IPS-NIHi11 (cell line): ENCODE measurements around the gene CNTNAP2.

Source experiments
- DNase-seq: peaks from one replicate; pipeline ENCODE4 v3.0.0; 2012; ENCODE audit warnings: mixed read lengths, low spot score

Gene CNTNAP2

GRCh38 chr7:147952918-147953317, 1836.3 kb downstream of the CNTNAP2 start:
- DNase-seq = no peak

DNA sequence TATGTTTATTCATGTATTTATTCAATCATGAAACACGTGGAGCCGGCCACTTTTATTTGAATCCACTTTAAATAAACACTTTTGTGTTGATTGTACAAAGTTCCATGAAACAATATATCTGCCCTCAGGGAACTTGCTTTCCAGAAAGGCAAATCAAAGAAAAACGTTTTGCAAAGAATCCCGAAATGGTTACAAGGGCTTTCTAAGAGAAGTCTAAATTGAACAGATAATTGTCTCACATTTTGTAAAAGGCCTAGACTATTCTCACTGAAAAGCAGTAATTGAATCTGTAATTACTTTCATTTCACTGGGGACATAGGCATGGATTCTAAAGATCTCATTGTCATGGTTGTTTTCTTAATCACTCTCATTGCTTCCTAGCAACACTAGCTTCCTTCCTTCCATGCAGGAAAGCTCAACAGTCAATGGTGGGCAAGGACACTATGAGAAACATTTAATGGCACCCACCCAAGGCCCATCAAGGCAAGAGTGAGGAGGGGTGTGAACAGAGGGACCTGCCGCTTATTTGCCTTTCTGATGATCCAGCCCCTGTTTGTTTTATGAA, 1851.5 kb downstream of the CNTNAP2 start:
- DNase-seq = no peak

DNA sequence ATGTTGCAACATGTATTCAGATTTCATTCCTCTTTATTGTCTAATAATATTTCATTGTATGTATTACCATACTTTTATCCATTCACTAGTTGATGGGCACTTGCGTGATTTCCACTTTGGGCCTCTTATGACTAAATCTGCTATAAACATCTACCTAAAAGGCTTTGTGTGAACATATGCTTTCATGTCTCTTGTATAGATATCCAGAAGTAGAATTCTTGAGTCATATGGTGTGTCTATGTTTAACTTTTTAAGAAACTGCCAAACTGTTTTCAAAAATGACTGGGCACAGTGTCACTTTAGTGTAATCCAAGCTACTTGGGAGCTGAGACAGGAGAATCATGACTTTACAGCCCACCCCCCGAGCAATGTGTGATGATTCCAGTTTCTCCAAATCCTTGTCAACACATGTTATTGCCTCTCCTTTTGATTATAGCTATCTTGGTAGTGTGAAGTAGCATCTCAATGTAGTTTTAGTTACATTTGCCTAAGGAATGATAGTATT, 1855.1 kb downstream of the CNTNAP2 start:
- no peak for DNase-seq

DNA sequence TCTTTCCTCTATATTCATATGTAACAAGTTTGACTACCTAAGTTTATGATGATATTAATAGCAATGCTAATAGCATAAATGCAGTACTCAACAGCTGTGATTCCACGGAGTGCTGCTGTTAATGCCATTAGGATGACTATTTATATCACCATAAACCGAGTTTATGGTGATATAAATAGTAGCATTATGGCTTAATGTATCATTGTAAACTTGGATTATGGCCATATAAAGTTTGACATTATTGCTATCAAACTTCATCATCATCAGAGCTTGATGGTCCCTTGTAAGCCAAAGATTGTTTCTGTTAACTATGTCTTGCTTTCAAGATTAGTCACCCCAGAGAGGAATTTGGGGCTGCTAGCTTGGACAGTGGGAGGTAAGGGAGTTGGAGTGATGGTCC, 1861.6 kb downstream of the CNTNAP2 start:
- no peak for DNase-seq

- no peak for DNase-seq
Measured at GRCh38 chr7:147978651-147979050, 1862.0 kb downstream of the CNTNAP2 start.

GRCh38 chr7:147980826-147981813, 1864.5 kb downstream of the CNTNAP2 start:
- no peak for DNase-seq

DNA sequence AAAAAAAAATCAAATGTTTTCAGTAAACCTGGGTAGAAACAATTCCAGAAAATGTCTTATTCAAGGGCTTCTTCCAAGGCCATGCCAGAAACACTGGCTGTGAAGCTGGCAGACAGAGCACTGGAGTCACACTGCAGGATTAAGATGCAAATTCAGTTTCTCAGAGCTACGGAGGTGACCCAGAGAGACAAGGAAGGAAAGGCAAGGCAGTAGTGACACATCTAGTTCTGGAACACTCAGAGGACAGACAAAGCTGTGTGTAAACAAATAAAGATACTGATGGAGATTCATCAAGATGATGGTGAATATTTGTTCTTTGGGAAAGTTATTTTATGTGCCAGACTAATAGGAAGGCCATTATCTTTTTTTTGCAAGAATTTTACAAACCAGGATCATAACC, 1865.7 kb downstream of the CNTNAP2 start:
- DNase-seq = no peak

DNA sequence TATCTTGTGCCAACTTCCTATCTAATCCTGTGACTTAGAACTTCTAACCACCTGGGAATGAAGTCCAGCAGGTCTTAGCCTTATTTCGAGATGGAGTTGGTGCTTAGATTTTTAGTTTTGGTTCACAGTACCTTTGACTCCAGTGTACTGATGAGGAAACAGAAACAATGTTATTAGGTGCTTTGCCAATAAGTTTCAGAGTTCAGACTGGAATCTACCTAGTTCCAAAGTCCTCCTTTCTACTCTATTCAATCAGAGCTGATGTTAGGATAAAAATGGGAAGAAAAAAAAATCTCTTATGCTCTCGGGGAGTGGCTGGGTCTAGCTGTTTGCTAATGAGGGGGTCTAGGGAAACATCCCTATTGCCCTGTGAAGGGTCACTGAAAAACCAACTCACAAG, 1867.7 kb downstream of the CNTNAP2 start:
- no peak for DNase-seq

DNA sequence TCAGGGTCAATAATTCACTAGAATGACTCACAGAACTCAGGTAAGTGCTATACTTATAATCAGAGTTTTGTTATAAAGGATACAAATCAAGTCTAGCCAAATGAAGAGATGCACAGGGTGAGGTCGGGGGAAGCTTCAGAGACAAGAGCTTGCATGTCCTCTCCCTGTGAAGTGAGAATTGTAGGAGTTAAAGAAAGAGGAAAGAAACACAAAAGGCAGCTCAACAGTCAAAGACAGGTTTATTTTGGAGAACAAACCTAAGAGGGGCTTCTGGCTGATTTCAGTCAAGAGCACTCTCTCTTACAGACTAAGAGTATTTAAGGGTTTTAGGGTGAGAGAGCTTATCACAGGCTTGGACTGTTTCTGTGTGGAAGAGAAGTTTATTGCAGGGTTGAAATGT, 1873.5 kb downstream of the CNTNAP2 start:
- DNase-seq = no peak

DNA sequence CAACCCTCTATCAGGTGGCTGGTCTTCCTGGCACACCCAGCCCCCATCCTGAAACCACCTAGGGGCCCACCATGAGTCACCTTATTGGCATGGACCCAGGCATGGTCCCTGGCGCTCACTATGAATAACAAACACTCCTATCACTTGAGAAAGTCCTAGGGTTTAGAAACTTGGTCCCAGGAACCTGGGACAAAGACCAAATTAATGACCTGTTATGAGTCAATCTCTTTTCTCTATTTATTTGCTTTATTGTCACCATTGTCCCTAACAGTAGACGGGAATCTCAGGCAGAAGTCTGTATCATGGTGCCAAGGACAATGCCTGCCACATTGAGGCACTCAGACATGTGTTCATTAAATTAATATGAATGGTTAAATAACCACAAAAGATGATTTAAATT, 1874.3 kb downstream of the CNTNAP2 start:
- no peak for DNase-seq

- no peak for DNase-seq
Measured at GRCh38 chr7:147992698-147993097, 1876.1 kb downstream of the CNTNAP2 start.

GRCh38 chr7:147997636-147998035, 1881.0 kb downstream of the CNTNAP2 start:
- no peak for DNase-seq

DNA sequence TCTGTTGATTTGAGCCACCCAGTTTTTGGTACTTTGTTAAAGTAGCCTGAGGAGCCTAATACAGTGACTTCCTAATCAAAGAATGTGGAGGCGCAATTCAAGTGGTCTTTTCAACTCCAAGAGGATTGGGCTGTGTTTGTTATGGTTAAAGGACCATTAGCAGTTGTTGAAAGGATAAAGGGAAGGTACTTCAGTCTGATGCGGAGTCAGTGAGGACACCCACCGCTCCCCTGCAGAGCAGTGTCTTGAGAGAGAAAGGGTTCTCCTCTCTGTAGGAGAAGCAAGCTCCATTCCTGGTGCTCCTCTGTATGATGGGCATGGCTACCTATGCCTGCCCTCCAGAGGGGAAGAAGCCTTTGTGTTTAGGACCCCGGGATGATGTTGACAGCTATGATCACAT, 1883.4 kb downstream of the CNTNAP2 start:
- DNase-seq = peak; percentile 31

DNA sequence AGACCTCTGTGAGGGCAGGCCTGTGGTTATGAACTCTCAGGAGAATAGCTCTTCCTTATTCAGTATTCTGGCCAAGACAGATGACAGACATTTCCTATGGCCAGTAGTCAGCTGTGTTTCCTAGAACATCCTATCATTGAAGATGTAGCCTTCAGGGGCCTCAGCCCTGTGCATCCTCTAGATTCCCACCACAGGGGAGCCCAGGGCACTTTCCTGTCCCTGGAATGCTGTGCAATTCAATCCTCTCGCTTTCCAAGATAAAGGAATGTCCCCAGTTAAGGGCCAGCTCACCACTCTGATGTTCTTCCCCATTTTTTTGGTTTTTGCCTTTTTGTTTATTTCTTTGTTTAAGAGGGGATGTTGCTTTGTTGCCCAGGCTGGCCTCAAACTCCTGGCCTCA, 1895.2 kb downstream of the CNTNAP2 start:
- DNase-seq = no peak

DNA sequence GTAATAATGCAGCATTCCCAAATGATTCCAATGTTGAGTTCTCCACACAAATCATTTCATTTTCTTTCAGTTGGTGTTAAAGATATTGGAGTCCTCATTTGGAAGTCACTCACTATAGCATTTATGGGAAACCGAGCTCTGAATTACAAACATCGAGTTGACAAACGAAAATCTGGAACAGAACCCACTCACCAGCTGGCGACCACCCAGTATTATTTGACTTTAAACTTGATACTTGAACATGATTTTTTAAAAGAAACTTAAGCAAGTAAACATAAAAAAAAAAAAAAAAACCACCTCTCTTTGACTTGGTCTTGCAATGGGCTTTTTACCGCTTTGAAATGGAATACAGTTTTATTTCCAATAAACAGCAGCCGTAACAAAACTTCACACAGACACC, 1897.4 kb downstream of the CNTNAP2 start:
- DNase-seq = no peak

DNA sequence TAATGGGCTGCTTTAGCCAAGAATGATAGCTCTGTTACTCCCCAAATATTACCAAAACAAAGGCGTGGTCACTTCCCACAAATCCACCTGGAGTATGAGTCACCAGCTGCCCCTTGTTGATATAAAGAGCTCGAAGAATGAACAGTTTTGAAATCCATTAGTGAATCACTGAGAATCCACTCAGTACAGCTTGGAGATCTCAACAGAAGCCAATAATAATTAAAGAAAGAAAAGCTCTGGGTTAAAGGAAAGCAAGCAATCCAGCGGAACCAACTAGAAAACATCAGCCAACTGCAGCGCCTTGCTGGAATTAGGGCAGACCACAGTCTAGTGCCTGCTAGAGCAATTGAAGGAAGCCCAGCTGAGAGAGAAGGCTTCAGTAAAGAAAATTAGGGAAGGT, 1897.9 kb downstream of the CNTNAP2 start:
- DNase-seq = no peak

DNA sequence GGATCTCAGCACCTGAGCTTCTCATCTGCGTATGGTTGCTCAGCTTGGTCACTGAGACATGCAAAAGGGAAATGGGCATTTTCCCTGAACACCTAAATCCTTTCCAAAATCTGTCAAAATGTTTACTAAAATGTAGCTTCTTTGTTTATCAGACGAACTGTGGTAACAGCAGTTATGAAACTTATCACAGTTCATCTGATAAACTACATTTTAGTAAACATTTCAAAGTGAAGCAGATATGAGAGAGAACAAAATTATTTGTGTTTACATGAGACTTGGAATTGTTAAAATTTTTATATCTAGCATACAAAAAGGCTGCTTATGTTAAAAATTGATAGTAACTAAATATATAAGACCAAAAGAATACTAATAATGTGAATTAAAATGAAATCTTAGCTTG, 1900.5 kb downstream of the CNTNAP2 start:
- DNase-seq = no peak

- DNase-seq = peak; percentile 39
Measured at GRCh38 chr7:148020679-148021078, 1904.1 kb downstream of the CNTNAP2 start.

GRCh38 chr7:148021507-148022045, 1905.0 kb downstream of the CNTNAP2 start:
- peak; percentile 25 for DNase-seq

- no peak for DNase-seq
Measured at GRCh38 chr7:148022832-148023231, 1906.2 kb downstream of the CNTNAP2 start.

DNA sequence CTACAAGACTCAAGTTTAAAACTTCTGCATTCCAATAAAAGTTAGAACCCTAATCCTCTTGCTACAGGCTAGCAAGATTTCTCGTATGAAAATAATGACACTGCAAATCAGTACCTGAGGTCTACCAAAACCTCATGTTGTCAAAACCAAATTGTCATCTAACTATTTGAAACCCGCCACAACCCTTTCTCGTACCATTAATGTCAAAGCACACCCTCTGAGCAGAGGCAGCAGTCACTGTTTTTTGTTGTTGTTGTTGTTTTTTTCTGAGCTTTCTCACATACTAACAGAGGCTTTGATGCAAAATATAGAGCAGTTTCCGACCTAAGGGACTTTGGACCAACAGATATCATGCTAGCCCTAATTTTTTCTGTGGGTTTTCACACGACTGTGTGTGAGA, 1910.1 kb downstream of the CNTNAP2 start:
- DNase-seq = no peak

DNA sequence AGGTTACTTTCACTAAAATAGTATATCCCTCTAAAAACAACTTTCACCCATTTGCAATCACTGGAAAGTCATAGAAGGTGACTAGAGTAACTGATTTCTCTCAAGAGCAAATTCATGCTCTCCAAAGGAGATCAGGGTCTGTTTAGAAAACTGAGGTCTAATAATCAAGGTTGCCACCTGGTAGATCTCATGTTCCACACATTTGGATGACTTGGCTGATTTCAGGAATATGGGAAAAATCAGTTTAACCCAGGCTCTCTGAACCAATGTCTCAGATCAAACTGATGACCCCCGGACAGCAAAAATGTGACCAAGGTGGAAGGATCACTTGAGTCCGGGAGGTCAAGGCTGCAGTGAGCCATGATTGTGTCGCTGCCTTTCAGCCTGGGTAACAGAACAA, 1911.6 kb downstream of the CNTNAP2 start:
- no peak for DNase-seq

DNA sequence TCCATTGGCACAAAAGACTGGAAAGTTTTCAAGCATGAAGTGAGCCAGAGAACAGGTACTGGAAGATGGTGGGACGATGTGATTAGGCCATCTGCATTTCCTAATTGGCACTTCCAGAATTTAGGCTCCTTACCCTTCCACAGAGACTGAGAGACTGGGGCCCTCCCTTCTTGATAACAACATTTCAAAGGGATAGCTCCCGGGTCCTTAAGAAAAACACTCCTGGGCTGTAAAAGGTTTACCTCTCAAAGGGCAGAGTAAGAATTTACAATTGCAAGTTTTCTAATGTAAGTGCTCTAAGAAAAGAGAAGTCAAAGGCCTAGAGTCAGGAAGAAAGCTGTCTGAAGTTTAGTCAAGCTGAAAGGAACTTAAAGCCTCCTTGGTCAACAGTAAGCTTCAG, 1914.4 kb downstream of the CNTNAP2 start:
- DNase-seq = peak; percentile 17
